Measurements from ENCODE around the gene PEX11G.
A peak's percentile ranks its signal among the peaks of the same experiment; 100 is the strongest.

The PEX11G gene

GRCh38 chr19:7488736-7489353 is at the start of gene PEX11G:
PEX11G (minus strand) TSS chr19:7489035; CDS start chr19:7489010, 25 bp downstream.
- DNase-seq (ENCODE audit: low spot score), result peak; percentile 85

- no peak for DNase-seq (ENCODE audit: low spot score)
Observed at GRCh38 chr19:7535998-7536695, 47.3 kb upstream of the PEX11G start.

- DNase-seq (ENCODE audit: low spot score), result peak; percentile 87
Observed at GRCh38 chr19:7535047-7535997, 46.5 kb upstream of the PEX11G start, which contains the start of gene PNPLA6. PNPLA6 (plus strand) TSS chr19:7535717; CDS start chr19:7535789, 72 bp downstream.

- DNase-seq (ENCODE audit: low spot score), result no peak
Observed at GRCh38 chr19:7534531-7535046, 45.8 kb upstream of the PEX11G start.

GRCh38 chr19:7533925-7534480 is 45.2 kb upstream of the PEX11G start:
- peak; percentile 86 for DNase-seq (ENCODE audit: low spot score)

GRCh38 chr19:7533281-7533885 is 44.5 kb upstream of the PEX11G start:
- no peak for DNase-seq (ENCODE audit: low spot score)

- DNase-seq (ENCODE audit: low spot score), result no peak
Observed at GRCh38 chr19:7529610-7530490, 41.0 kb upstream of the PEX11G start.

GRCh38 chr19:7529246-7529600 is 40.4 kb upstream of the PEX11G start:
- no peak for DNase-seq (ENCODE audit: low spot score)

GRCh38 chr19:7528522-7529245 is 39.8 kb upstream of the PEX11G start:
- no peak for DNase-seq (ENCODE audit: low spot score)

GRCh38 chr19:7528192-7528519 is 39.3 kb upstream of the PEX11G start:
- DNase-seq (ENCODE audit: low spot score), result no peak

GRCh38 chr19:7527516-7528191 is 38.8 kb upstream of the PEX11G start:
- DNase-seq (ENCODE audit: low spot score), result no peak

GRCh38 chr19:7526059-7526929 is 37.5 kb upstream of the PEX11G start:
- DNase-seq (ENCODE audit: low spot score), result no peak

- no peak for DNase-seq (ENCODE audit: low spot score)
Observed at GRCh38 chr19:7524992-7525739, 36.3 kb upstream of the PEX11G start.

- no peak for DNase-seq (ENCODE audit: low spot score)
Observed at GRCh38 chr19:7524523-7524922, 35.7 kb upstream of the PEX11G start.

- no peak for DNase-seq (ENCODE audit: low spot score)
Observed at GRCh38 chr19:7522923-7523667, 34.3 kb upstream of the PEX11G start.

GRCh38 chr19:7522072-7522922 is 33.5 kb upstream of the PEX11G start, which contains the start of gene MCOLN1:
MCOLN1 (plus strand) TSS chr19:7522624; CDS start chr19:7522751, 127 bp downstream.
- peak; percentile 99 for DNase-seq (ENCODE audit: low spot score)

Measured in CD4-positive, alpha-beta T cell treated with Interleukin-6 at 100 ng/mL for 8 hours (primary cell).